HG03103 (cell line): ENCODE results near the gene TTYH2.

ENCODE experiments used
- ATAC-seq: cut with Tn5 transposase; IDR thresholded peaks from one replicate; pipeline ENCODE4 v1.9.1; 2021; ENCODE audit warnings: low read depth; ENCODE audit not compliant: unreplicated experiment

TTYH2 gene

DNA sequence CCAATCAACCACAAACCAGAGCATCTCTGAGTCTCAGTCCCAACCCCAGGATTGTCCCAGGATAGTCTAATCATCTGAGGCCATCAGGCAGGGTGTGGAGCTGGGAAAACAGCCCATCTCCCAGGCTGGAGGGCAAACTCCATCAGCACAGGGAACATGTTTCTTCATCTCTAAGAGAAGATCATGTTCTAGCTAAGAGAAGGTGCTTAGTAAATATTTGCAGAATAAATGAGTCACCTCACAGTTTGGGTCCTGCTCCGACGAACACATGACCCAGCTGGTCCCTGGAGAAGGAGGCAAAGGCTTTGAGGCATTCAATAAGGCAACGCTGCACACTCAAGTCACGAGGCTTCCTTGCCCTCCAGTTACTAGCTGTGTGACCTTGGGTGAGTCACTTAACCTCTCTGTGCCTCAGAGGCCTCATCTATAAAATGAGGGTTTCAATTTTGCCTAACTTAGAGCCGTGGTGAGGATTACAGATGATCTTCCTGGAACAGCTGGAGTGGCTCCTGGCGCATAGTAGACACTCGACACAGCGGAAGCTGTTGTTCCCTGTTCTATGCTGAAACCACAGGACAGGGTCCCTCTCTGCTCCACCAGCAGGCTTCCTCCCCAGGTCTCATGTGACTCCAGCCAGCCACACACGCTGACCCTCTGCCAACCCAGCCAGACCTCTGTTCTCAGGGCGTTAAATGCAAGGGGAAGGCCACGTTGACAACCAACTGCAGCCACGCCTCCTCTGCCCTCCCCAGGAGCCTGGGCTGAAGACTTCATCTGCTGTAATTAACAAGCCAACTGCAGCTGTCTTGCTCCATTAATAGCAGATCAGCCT is 20.2 kb upstream of the TTYH2 start:
- no peak for ATAC-seq

DNA sequence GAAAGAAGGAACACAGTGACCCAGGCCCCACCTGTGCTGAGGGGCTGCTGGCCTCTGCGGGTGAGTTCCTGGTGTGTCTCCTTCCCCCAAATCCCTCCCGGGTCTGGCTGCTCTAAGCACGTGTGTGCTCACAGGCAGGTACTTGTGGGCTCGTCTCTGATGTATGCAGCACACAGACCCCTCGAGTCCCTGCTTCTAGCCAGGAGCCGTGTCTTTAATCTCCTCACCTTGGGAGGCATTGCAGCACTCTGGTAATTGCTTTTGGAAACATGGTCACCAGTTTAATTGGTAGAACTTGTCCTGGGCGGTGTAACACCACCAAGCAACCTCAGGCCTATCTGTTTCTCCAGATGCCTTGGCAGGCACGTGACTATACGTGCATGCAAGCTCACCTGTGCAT is 18.7 kb upstream of the TTYH2 start:
- ATAC-seq: no peak

DNA sequence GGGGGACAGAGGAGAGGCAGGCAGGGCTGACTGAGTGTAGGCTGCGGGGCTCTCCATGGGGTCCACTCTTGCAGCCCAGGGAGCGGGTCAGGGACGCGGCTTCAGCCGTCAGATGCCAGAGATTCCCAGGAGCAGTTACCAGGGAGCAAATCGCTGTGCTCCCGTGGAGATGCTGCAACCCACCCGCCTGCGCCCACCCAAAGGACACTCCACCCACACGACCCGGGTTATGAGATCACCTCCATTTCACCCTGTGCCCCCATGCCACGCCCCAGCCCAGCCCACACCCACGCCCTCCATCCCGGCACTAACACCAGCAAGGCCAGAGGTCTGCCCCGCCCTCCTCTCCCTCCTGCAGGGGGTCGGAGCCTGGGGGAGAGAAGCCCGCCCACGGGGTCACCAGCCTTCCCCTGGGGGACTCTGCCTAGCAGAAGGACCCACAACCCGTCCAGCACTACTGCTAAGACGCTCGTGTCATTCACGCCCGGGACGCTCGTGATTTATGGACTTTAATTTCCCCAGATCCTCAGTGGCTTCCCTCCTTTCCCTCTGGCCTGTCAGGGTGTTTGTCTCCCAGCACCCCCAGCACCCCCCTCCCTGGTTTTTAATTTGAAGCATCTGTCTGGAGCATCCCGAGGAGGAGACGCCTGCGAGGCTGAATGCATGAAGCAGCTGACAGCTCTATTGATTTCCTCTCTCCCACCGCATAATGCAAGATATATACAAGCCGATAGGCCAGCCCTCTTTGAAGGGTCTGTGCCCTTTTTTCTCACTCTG is 16.6 kb upstream of the TTYH2 start:
- ATAC-seq: no peak

DNA sequence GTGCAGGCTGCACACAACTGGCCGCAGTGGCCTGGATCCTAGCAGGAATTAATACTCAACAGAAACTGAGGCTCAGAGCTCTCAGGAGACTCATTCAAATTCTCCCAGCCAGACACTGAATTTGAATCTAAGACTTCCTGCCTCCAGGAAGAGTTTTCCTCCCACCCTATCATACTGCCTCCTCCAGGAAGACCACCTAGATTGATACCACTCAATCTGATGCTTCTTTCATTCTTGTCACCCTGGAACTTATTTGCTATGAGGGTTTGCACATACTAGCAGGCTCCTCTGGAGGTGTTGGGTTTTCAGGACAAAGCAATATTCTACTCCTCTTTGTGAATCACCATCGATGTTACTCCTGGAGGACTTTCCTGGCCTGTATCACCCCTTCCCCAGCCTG is 15.6 kb upstream of the TTYH2 start:
- ATAC-seq: no peak

DNA sequence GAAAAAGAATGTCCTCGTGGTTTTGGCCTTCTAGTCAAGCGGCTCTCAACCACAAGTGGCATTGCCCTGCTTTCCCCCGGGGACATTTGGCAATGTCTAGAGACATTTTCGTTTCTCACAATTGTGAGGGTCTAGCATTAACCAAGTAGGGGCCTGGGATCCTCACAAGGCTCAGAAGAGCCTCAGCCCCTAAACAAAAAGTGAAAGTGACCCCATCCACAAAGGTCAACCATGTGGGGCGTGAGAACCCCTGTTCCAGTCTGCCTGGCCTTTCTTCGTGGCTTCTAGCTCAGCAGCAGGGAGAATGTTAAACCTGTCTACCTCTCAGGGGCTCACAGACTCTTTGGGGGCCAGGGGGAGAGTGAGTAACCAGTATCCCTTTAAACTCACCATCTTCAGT is 14.7 kb upstream of the TTYH2 start:
- ATAC-seq: no peak

DNA sequence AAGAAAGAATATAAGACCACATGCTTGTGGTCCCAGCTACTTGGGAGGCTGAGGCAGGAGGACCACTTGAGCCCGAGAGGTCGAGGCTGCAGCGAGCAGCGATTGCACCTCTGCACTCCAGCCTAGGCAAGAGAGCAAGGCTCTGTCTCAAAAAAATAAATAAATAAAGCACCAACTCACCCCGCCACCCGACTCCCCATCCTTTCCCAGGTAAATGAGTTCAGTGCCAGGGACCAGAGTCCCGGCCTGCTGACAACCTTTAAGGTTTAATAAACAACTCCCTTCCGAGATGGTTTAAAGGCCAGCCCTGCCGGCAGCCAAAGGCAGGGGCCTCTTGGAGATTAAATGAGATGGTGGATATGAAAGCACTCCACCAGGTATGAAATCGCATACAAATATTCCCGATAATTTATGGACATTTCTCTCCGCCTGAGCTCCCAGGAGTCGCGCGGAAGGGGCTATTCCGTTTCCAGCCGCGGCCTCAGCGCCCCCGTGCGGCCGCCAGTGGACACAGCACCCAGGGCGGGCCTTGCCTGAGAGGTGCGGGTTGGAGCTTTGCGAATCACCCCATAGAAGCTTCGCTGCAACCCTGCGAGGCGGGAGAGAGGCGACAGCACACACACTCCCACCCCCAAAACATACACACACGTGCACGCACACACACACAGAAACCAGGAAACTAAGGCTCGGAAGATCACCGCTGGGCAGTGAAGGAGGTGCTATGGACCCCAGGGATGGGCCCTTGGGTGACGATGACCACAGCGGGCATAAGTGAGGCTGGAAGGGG is 13.9 kb upstream of the TTYH2 start:
- no peak for ATAC-seq

DNA sequence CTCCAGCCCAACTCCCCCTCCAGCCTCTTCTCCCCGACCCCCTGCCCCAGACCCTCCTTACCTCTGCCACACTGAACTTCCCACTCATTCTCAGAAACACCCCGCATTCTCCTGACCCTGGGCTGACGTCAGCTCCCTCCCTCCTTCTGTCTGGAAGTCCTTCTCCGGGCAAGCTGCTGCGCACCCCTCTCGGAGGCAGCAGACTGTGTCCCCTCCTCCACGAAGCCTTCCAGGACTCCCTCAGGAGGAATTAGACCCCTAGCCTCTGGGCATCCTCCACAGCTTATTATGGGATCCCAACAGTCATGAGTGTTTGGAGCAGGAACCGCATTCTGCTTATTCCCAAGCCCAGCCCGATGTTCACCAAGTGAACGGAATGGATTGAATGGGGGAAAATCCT is 13.3 kb upstream of the TTYH2 start:
- ATAC-seq: no peak

DNA sequence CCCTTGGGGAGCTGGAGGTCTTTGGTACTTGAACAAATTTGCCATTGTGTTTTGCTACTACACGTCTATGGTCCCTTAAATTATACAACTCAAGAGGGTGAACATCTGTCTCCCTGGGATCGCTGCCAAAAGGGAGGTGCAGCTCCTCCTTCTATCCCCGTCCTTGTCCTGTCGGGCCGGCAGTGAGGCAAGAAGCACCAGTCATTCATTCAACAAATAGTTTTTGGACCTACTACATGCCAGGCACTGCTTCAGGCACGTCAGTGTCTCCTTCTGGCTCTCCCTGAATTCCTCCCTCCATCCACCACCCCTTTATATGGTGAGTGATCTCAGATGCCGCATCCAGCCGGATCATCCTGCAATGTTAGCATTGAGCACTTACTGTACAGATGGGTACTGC is 12.1 kb upstream of the TTYH2 start:
- no peak for ATAC-seq

DNA sequence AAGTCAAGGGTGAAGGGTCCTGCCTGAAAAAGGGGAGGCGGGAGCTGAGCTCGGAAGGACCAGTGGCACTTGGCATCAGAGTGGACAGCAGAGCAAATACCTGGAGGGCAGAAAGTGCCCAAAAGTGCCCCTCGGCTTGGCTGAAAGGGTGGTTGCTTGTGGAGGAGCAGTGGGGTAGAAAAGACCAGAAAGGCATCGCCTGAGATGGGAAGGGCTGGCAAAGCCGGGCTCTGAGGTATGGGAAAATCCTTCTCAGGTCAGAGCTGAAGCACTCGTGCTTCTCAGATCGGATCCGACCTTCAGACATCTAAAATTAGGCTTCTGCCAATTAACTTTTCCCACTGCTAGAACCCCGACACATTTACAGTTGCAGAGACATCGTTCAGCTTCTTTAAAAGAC is 11.4 kb upstream of the TTYH2 start:
- ATAC-seq: no peak

DNA sequence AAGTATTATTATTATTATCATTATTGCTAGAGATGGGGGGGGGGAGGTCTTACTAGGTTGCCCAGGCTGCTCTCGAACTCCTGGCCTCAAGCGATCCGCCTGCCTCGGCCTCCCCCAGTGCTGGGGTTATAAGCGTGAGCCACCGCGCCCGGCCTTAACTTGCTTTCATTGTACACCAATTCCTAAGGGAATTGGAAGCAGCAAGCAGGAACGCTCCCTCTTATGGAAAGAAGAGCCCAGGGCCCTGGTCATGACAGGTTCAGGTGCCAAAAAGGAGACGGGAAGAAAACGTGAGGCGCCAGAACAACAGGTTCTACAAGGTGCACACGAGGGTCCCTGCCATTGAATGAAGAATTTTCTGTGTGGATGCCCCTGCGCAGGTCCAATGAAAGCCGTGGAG is 10.4 kb upstream of the TTYH2 start:
- ATAC-seq: no peak

DNA sequence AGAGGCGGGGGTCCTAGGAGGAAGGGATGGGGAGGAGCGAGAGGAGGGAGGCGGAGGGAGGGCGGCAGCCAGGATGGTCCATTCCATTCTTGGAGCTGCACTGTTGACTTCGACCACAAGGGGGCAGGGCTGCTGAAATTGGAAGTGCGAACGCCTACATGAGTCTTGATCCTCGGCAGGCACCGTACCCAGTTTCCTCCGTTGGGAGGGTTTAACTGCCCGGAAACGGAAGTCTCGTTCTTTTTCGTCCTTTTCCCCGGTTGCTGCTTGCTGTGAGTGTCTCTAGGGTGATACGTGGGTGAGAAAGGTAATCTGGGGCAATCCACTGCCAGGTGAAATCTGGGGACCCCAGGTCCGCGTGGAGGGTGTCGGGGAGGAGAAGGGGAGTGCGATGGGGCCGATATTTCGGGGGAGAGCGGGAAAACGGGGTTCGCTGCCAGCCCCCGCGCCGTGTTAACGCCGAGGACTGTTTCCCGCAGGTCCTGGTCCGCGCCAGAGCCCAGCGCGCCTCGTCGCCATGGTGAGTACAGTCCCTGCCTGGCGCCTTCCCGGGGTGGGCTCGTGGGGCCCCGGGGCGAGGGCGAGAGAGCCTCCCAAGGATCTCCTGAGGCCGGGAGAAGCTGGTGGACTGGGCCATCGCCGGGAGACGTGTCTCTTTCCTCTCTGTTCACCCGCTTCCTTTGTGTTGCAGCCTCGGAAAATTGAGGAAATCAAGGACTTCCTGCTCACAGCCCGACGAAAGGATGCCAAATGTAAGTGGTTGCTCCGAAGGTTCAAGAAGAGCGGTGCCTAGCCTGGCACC is 9.7 kb upstream of the TTYH2 start, which contains the start of gene RPL38:
Gene RPL38, plus strand, starts transcription at position 240 of the 802 bp plus-strand sequence. Its CDS starts 278 bp downstream, at position 518.
- ATAC-seq: peak; percentile 66

DNA sequence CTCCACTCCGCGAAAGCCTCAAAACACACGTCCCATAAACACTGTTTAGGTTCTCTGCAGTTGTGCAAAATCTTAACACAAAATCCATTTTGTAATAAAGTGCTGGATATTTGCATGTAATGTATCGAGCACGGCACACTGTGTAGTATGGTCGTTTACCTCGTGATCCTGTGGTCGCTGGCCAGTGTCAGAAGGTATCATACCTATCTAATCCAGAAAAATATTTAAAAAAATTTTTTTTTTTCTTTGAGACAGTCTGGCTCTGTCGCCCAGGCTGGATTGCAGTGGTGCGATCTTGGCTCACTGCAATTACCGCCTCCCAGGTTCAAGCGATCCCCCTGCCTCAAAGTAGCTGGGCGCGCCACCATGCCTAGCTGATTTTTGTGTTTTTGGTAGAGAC is 8.9 kb upstream of the TTYH2 start:
- no peak for ATAC-seq

DNA sequence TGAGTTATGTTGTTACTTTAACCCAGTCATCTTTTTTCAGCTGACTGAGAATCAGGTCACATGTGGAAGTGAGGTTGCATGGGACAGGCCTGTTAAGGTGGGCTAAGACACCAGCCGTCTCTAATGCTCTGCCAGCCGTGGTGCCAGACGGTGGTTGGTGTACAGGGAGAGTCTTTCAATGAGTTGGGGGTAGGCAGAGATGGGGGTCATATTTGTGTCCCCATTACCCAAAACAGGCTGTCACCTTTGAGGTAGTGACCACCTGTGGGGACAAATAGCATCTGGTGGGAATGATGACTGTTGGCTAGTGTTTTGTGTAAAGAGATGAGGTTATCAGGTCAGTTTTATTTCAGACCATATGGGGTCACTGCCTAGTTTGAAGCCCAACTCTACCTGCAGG is 8.1 kb upstream of the TTYH2 start:
- ATAC-seq: no peak

DNA sequence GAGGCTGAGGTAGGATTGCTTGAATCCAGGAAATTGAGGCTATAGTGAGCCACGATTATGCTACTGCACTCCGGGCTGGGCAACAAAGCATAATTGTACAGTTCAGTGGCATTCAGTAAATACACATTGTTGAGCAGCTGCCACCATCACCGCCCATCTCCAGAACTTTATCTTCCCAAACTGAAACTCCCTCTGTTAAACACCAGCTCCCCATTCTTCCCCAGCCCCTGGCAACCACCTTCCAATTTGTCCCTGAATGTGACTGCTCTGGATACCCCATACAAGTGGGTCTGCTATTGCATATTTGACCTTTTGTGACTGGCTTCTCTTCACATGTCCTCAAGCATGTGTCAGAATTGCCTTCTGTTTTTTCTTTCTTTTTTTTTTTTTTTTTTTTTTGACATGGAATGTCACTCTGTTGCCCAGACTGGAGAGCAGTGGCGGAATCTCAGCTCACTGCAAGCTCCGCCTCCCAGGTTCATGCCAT is 7.0 kb upstream of the TTYH2 start:
- no peak for ATAC-seq

DNA sequence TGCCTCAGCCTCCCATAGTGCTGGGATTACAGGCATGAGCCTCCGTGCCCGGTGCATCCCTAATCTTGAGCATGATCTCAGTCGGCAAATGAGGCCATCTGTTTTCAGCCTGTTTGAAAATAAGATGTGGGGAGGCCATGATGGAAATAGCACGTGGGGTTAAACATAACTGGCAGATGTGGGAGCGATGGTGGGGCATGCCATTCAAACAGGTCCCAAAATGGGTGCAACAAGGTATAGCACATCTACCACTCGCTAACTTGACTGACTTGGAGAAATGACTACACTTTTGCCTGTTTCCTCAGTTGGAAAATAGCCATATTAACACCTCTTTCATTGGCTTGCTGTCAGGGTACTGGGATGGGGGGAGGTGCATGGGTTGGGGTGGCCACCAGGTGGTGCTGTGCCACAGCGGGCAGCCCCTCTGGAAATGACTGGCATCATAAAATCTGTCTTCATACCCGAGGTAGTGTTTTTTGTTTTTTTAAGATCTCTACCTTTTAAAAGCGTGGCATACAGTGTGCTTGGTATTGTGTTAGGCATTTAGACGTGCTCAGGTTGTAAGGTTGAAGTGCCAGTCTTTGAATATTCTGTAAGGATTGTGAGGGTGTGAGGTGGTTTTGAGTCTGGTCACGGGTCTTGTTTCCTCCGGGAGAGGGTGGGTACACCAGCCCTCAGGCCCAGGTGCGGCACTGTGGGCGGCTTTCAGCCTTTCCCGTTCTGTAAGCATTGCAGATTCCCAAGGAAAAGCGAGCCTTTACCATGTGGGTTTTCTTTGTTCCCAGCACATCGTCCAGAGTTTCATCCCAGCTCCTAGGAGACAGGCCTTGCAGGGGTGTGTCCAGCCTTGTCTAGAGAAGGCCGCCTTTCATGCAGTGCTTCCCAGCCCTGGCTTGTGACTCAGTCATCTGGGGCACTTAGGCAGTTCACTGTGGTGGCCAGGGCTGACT is 2.9 kb upstream of the TTYH2 start:
- no peak for ATAC-seq

DNA sequence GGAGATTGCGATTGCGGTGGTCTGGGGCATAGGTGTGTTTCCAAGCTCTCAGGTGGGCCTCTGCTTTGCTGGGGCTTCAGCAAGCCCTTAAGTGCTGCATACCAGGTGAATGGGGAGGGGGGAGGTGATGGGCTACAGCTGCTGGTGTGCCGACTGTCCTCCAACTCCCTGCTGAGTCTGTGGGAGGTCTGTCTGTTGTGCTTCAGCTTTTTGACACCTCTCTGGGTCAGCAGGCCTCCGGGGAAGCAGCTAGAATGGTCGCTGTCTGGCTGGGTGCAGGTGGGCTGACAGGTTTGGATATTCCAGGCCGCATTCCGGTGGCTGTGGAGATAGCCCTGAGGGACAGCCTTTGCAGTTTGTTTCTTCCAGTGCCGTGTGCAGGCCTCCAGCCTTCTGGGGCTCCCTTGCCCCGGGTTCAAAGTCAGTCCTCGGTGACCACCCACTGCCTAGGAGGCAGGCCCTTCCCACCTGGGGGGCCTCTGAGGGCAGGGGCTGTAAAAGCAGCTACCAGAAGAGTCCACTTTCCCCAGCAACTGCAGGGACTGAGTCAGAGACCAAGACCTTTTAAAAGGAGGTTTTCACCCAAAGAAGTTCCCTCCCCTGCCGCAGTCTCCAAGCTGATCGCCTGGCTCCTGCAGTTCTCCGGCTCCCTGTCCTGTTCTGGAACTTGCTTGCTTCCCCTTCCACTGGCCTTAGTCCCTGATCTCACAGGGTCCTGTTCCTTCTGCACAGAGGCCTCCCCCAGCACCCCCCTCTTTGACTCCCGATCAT is 2.0 kb upstream of the TTYH2 start:
- no peak for ATAC-seq

DNA sequence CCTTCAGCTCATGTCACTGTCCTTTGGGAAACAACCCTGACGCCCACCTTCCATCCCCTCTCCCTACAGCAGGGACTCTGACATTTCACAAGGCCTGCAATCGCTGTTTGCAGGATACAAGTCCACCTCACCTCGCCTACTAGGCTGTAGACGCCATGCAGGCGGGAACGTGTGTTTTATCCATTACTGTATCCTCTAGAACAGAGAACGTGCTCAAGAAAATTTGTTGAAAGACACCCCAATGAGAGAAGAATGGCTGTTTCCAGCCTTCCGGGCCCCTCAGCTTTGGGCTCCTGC is 1.5 kb upstream of the TTYH2 start:
- no peak for ATAC-seq

DNA sequence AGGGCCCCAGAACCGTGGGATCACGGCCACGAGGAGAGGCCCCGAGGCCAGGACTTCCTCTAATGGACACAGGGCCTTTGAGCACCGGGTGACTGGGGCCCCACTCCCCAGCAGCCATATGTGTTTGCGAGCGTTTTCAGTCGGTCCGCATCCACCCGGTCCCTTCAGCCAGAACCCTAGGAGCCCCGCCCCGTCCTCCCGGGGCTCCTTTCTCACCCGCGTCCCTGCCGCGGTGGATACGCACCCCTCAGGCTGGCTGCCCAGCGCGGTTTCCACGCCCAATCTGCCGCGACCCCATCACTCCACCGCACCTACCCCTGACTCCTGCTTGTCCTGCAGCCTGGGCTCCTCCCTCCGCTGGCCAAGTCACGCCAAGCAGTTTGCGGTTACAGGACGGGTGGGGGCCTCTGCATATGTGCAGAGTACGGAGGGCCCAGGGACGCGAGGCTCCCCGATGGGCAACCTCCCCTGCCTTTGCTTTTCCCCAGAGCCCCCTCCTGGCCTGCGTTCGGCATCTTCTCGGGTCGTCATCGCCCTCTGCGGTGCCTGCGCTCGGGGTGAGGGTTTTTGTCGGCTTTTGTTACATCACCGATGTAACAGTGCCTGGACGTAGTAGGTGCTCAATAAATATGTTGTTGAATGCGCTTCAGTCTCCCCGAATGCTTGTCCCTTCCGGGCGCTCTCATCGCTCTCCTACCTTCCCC is 1.0 kb upstream of the TTYH2 start:
- no peak for ATAC-seq
